Activated naive CD8-positive, alpha-beta T cell treated with anti-CD3 and anti-CD28 coated beads, Interleukin-2, amount 50 U/mL, for 16 hours (primary cell): ENCODE data around the gene CDKAL1.
"Not testable (repeated sequence)": the region's sequence is repeated elsewhere in the genome, so short reads cannot be mapped to it uniquely, and the experiment has no call there.

Experiments
- DNase-seq: peaks from one replicate; pipeline ENCODE4 v3.0.0-alpha.2; 2020; ENCODE audit warnings: low read depth, low spot score

Gene CDKAL1

DNA sequence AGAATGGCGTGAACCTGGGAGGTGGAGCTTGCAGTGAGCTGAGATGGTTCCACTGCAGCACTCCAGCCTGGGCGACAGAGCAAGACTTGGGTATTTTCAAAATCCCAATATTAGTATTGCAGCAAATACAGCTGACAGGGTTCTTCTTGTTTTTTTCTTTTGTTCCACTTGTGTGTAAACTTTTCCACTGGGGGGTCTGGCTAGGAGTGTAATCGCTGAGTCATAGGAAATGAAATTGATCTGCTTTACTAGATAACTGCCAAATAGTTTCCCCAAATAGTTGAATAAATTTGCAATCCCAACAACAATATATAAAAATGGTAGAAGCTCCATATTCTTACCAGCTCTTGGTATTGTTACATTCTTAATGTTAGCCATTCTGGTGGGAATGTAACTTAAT lies 533.3 kb downstream of the CDKAL1 start:
- DNase-seq = no peak

DNA sequence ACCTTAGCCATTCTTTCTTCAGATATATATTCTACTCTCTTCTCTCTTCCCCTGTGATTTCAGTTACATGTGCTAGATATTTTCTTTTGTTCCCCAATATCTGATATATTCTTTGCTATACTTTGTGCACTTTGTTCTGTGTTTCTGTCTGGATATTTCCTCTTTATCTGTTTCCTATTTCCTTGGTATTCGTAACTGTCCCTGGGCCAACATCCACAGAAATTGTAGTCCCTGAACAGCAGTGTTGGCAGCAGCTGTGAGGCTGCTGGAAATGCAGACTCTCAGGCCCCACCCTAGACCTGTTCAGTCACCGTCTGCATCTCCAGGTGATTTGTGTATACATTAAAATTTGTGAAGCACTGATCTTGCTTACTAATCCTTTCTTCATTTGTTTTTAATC lies 536.4 kb downstream of the CDKAL1 start:
- no peak for DNase-seq

GRCh38 chr6:21071780-21072468 lies 537.7 kb downstream of the CDKAL1 start:
- DNase-seq = no peak

GRCh38 chr6:21073318-21073839 lies 539.1 kb downstream of the CDKAL1 start:
- DNase-seq = no peak

GRCh38 chr6:21074484-21074883 lies 540.2 kb downstream of the CDKAL1 start:
- DNase-seq = no peak

GRCh38 chr6:21075986-21076385 lies 541.7 kb downstream of the CDKAL1 start:
- no peak for DNase-seq

DNA sequence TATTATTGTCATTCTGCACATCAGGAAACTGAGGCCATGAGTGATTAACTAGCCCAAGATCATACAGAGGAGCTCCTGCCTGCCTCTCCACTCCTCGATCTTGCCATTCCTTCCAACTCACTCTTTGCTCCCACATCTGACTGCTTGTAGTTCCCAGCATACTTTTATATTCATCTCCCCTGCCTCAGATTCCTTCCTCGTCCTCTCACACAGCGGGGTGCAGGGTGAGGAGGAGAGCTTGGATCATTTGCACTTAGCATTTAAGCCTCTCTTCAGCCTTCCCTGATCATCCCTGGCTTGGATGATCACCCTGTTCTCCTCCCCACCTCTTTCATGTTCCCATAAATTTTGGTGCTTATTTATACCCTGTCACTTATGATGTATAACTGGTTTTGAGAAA lies 544.2 kb downstream of the CDKAL1 start:
- no peak for DNase-seq

DNA sequence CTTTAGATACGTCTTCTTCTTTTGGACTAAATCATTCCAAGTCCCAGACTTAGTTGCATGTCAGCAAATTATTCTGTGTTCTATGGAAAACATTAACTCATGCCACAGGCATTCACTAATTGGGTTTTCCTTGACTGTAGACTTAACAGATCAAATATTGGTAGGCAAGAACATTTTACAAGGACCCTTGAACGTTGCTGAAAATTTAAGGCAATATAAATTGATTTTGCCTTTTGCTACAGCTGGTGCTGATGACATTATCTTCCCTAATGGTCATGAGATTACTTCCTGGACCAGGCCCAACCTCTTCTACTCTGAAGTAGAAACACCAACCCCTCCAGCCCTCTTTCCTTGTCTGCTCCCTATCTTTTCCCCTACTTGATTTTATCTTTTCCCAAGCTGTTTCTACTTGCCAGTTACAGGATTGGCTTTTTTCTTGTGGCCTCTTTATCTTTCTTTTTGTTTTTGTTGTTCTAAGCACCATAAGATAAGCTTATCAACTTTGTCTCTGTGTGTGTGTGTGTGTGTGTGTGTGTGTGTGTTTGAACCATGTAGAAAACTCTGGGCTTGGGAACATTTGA lies 545.3 kb downstream of the CDKAL1 start:
- no peak for DNase-seq

GRCh38 chr6:21080221-21080620 lies 546.0 kb downstream of the CDKAL1 start:
- no peak for DNase-seq

- no peak for DNase-seq
These were observed 547.8 kb downstream of the CDKAL1 start for GRCh38 chr6:21082091-21082490.

DNA sequence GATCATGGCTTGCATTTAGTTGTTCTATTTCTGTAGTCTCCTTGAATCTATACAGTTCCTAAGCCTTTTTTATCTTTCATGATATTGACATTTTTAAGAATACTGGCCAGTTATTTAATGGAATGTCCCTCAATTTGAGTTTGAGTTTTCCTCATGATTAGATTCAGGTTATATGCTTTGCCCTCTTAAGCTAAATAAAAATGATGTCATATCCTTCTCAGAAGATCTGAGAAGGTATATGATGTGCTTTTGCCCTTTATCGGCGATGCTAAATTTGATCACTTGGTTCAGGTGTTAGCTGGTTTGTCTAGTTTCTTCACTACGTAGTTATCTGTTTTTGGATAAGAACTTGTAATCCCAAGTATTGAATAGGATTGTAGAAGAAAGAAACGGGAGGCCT lies 549.5 kb downstream of the CDKAL1 start:
- DNase-seq = no peak

DNA sequence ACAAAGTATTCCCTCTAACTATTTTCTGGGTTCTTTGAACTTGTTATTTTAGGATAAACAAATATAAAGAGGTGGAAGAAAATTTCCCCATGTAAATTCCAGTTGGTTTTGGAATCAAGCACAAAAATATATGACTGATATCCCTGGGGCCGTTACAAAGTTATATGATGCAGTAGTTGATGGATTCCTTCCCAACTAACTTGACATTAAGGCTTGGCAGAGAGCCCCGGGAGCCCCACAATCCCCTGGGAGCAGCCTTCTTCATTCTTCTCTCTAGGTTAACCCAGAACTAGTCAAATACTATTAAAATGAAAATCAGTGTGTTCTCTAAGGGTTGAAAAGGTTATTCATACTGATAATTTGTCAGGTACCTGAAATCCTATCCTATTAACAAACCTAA lies 550.4 kb downstream of the CDKAL1 start:
- DNase-seq = no peak

DNA sequence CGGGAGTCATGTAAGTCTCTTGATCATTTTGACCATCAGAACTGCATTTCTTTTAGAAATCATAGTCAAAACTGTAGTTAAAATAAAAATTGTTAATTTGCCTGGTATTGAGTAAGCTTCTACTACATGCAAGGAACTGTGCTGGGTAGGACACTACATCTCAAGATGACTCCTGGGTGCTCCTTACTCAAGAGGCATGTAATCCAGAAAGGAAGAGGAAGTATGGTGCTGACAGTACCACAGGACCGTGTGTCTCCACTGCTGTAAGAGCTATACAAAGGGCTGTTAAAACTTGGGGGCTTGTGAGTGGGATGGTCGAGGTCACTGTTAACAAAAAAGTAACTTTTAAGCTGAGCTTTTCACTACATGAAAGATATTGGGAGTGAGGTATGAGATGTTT lies 551.0 kb downstream of the CDKAL1 start:
- DNase-seq = no peak

GRCh38 chr6:21085643-21086042 lies 551.4 kb downstream of the CDKAL1 start:
- DNase-seq = no peak

DNA sequence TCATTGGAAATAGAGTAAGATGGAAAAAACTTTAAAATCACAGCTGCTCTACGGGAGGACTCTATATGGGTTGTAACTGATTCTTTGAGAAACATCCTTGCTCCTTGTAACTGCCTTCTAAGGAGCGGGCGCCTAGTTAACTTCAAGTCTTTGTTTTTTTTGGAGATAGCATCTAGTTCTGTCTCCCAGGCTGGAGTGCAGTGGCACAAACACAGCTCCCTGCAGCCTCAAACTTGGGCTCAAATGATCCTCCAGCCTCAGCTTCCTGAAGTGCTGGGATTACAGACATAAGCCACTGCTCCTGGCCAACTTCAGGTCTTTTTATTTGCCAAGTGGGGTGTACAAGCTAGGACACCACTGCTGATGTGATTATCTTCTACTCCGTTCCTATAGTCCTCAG lies 552.9 kb downstream of the CDKAL1 start:
- DNase-seq = no peak

- no peak for DNase-seq
These were observed 557.2 kb downstream of the CDKAL1 start for GRCh38 chr6:21091411-21091810.

DNA sequence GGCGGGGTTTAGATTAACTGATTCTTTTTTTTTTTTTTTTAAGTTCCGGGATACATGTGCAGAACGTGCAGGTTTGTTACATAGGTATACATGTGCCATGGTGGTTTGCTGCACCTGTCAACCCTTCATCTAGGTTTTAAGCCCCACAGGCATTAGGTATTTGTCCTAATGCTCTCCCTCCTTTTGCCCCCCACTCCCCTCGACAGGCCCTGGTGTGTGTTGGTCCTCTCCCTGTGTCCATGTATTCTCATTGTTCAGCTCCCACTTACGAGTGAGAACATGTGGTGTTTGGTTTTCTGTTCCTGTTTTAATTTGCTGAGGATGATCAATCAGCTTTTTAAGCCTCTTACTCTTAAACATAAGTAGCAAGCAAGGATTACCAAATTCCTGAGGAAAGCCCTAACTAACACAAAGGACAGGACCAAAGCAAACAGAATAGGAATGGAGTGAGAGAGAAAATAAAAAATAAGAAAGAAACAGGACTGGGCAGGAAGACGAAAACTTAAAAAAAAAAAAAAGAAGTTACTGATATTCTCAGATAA lies 558.0 kb downstream of the CDKAL1 start:
- not testable (repeated sequence) for DNase-seq

- no peak for DNase-seq
These were observed 561.2 kb downstream of the CDKAL1 start for GRCh38 chr6:21095462-21095861.

DNA sequence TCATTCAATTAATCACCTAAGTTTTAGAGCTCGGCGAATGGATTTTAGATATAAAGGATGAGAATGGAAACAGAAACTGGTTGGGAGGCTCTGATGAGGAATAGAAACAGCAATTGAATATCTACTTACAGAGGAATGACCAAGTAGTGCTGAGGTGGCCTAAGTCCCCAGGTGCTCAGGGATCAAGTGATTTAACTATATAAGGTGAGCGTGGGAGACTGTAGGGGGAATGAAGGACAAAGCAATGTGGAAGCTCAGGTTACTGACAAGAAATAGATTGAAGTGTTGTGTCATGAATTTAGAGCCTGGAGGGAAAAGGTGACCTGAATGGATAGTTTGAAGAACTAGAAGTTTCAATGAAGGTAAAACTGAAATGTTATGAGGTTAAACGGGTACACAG lies 563.9 kb downstream of the CDKAL1 start:
- DNase-seq = no peak

GRCh38 chr6:21098744-21099143 lies 564.5 kb downstream of the CDKAL1 start:
- no peak for DNase-seq

GRCh38 chr6:21099338-21100314 lies 565.4 kb downstream of the CDKAL1 start:
- no peak for DNase-seq

DNA sequence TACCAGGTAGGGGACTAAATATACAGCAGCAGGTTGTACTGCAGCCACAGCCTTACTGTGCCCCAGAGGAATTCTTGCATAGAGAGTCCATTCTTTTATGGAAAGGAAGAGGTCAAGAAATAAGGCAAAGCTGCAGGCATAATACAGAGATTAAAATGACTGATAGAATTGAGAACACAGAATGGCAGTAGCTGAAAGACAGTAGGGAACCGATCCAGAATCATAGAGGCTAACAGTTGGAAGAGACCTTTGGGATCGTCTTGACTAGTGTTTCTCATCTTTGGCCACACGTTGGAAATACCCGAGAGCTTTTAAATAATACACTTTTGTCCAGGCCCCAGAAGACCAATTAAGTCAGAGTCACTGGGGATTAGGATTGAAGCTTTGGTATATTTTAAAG lies 566.7 kb downstream of the CDKAL1 start:
- DNase-seq = no peak
